G401 (cell line): ENCODE results near the gene C14orf180. TPM values are rescaled to one million over a fixed set of nuclear protein-coding genes. Genes with fewer than 3 reads are reported as not detected.
A peak's percentile ranks its signal among the peaks of the same experiment; 100 is the strongest.

Experiments
- DNase-seq: peaks from one replicate; pipeline ENCODE4 v3.0.0-alpha.2; 2015; ENCODE audit warnings: low spot score
- in situ Hi-C: cut with HindIII; loops from 2 replicates; pipeline ENCODE4 v1.10.0; 2016; ENCODE audit warnings: low sequenced_read_pairs, mixed read lengths
- total RNA-seq: library from RNA; depleted of rRNA; stranded (reverse); fragments of >200 nt; shearing (Covaris generic); gene quantifications from 2 replicates; pipeline ENCODE4 v1.2.3, GENCODE V29; 2014

Gene C14orf180
- total RNA-seq, 1 experiment from 2014 or later, result not detected

DNA sequence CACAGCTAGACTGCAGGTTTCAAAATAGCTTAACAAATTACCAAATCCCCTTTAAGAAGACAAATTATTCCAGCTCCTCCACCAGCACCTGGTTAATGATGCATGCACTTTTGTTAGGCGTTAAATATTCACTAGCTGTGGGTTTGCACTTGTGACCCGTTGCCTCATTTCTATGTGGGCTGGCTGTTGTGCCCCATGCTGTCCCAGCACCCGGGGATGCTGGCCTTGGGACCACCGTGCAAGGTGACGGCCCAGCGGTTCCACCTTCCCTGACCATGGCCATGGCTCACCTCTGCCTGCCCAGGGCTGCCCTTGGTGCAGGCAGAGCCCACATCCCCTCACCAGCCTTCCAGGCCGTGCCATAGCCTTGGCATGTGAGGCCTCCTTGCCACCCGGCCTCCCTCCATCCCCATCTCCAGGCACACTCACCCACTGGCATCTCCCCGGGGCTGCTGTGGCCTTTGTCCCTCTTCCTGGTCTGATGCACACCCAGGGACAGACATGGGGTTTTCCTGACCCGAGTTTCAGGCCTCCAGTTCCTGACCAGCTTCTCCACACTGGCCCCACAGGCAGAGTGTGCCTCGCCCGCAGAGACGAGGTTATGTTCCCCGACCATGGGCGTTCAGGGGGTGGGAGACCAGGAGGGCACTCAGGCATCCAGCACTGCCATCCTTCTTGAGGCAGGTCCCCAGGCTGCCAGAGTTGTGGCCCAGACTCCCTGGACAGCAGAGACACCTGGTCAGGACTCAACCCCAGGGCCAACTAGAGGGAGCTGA is 20.3 kb upstream of the C14orf180 start:
- in situ Hi-C loops, result no loop called here
- no peak for DNase-seq

DNA sequence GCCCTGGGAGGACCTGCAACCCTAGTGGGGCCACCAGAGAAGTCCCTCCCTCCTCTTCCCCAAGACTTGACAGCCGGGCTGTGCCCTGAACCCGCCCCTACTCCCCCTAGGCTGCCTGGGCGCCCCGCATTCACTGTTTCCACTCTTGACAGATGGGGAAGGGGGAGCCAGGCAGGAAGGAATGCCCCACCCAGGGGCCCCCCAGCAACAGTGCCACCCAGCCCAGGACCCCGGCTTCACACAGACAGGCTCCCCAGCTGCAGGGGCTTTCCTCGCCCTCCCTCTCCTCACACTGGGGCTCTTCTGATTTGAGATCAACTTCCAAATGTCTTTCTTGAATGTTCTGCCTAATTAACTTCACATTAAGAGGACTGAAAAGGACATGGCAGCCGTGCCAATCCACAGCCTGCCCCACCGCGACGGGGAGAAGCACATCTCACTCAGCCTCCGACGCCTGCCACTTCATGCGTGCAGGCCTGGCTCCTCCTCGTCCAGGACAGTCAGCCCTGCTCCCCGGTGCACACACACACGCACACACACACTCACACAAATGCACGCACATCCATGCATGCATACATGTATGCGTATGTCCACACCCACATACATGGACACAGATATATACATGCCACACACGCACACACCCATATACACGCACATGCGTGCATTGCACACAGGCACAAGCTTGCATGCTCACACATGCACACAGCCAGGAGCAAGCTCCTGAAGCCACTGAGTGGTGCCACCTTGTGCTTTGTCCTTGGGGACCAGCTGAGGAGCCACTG is 19.6 kb upstream of the C14orf180 start:
- in situ Hi-C loops, result no loop called here
- DNase-seq, result no peak

DNA sequence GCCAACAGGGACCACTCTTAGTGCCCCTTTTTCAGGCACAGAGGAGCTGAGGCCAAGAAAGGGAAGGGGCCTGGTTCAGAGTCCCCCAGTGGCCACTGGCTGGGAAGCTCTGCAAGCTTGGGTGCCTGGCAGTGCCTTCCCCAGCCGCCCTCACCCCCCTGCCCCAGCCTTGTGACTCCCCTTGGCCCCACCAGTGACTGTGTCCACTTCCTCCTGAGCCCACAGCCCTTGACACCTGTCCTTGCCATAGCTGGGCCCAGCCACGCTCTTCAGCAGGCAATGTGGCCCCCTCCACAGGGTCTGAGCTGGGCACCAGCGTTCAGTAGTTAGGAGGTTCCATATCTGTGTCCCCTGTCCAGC is 19.0 kb upstream of the C14orf180 start:
- in situ Hi-C loops, result no loop called here
- DNase-seq, result no peak

DNA sequence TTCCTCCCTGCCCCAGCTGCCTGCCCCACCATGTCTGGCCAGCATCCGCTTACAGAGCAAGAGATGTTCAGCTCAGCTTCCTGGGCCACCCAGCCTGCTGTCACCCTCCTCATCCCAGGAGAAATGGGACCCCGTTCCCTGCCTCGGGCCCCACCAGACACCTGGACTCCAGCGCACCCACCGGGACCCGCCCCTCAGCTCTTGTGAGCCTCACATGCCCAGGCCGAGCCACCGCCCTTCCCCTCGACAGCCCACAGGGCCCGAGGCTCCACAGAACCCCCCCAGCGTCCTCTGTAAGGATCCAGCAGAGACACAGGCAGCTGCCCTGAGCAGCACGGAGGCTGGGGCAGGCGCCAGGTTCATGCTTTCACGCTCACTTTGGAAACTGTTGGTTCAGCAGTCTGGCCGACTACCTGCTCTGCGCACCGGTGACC is 18.4 kb upstream of the C14orf180 start:
- in situ Hi-C loops, result no loop called here
- no peak for DNase-seq

DNA sequence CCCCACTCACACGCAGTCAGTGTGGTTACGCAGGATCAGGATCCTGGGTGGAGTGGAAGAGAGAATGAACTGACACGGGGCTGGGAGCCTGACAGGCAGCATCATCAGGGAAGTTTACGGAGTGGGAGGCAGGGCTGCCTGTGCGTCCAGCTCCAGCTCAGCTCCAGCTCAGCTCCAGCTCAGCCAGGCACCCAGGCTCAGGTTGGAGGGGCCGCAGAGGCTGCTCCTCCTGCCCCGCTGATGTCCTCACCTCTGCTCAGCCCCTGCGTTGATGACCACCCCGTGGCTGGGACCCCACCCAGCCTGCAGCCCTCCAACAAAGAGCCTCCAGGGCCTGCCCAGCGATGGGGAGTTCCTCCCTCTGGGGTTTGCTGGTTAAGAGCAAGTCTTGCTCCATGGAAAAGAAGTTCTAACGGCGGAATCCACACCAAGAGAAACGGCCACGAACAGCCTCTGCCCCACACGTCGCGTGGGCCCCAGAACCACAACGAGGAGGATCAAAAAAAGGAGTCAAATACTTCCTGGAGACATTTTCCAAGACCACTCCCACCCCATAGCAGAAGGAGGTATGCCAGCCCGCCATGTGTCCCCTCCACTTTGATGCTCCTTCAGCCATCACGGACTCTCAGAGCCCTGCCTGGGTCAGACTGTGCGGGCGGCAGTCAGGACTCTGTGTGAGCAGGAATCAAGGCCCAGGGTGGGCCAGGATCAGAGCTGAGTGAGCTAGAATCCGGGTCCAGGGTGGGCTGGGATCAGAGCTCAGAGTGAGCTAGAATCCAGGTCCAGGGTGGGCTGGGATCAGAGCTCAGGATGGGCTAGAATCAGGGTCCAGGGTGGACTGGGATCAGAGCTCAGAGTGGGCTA is 17.7 kb upstream of the C14orf180 start:
- in situ Hi-C loops, result no loop called here
- DNase-seq, result no peak

DNA sequence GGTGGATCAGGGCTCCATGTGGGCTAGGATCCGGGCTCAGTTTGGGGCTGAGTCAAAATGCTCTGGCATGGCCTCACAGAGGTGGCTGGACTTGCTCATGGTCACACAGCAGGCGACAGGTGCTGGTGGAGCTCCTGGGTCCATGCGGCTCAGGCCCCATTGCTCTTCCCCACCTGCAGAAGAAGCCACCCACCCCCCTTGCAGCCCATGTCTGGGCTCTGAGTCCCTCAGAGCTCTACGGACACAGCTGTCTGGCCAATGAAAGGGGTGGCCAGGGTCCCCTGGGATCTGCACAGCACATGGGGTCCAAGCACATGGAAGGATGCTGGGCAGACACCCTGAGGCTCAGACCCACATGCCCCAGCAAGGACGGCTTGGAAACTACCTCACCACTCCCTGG is 17.0 kb upstream of the C14orf180 start:
- in situ Hi-C loops, result no loop called here
- no peak for DNase-seq

DNA sequence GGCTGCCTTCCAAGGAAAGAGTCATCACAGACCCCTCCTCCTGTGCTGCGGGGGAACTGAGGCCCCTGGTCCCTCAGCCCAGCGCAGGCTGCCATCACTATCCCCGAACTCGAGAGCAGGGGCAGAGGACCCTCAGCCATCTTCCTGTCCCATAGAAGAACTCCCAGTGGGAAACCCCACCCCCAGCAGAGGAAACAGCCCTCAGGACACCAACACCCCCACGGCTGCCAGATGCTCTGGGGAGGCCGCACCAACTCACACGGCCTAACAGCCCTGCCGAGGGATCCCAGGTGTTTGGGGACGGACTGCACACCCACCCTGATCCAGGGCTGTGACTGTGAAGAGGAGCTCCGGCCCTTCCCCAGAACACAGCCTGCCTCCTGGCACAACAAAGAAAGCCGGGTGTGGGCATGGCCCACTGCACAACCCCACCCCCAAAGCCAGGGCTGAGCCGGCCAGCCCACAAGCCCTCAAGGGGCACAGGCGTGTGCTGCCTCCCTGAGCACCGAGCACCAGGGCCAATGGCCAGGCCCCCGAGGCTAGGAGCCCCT is 16.3 kb upstream of the C14orf180 start:
- no peak for DNase-seq
- in situ Hi-C loops, result no loop called here

DNA sequence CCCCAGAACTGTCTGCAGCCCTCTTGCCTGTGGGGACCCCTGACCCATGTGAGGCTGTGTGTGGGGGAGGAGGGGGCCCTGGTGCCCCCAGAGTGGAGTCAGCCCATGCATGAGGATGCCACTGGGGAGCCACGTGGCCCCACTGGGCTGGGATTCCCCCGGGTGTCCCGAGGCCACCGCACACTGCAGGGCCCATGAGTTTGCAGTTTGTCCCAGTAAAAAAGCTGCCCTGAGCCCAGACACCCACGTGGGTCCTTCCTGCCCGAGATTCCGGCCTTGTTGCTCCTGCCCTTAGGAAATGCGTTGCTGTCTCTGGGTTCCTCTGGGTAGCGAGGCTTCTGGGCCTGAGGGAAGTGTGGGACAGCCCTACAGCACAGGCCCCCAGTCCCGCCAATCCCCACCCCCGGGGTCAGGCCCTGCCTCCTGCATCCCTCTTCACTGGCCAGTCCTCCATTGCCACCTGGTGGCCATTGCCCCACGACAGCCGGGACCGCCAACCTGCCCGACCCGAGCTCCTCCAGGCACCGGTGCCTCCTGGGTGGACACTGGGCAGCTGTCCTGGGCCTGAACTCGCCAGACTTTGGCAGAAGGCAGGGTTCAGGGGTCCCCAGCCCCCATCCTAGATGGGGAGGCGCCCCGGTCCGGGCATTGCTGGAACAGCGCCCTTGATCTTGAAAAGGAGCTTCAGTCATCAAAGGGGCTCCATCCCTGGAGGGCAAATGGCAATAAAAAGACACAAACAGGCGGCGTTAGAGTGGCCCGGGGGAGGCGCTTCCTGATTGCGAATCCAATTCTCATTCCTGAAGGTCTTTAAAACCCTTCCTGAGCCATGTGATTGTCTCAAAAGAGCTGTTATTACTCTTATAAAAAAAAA is 15.6 kb upstream of the C14orf180 start:
- DNase-seq, result peak; percentile 65
- in situ Hi-C loops, result no loop called here

DNA sequence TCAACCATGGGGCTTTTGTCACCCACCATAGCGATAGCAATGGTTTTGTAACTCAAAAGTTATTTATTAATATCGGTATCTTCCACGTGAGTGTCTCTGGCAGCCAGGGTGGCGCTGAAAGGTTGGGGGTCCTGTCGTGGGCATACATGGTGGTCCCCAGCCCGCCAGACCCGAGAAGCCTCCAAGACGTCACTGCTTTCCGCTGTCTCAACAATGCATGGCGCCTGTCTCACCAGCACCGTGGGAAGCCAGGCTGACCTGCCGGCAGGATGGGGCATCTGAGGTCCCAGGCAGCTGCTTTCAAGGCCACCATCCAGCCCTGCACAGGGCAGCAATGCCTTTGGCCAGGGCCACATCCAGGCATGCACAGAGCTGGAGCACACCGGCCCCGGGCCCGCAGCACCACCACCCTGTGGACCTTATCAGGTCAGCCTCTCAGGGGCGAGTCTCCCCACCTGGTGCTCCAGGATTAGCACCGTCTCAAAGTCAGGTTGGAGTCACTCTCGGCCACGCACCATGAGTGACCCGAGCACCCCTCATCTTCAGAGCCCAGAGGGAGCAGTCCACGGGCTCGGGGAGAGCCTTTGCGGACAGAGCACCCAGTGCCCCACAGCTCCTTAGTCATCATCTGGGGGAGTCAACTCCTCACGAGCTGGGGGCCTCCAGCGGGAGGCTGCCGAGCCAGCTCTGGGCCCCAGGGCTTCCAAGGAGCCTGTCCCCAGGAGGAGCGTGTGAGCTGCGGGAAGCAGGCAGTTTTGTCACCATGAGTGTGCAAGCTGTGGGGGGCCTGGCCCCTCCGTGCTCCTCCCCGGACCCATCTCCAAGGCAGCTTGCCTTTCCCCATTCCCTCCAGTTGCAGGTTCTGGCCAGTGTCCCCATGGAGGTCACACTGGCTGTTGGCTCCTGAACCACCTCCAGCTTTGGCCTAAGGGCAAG is 14.6 kb upstream of the C14orf180 start:
- in situ Hi-C loops, result no loop called here
- no peak for DNase-seq

DNA sequence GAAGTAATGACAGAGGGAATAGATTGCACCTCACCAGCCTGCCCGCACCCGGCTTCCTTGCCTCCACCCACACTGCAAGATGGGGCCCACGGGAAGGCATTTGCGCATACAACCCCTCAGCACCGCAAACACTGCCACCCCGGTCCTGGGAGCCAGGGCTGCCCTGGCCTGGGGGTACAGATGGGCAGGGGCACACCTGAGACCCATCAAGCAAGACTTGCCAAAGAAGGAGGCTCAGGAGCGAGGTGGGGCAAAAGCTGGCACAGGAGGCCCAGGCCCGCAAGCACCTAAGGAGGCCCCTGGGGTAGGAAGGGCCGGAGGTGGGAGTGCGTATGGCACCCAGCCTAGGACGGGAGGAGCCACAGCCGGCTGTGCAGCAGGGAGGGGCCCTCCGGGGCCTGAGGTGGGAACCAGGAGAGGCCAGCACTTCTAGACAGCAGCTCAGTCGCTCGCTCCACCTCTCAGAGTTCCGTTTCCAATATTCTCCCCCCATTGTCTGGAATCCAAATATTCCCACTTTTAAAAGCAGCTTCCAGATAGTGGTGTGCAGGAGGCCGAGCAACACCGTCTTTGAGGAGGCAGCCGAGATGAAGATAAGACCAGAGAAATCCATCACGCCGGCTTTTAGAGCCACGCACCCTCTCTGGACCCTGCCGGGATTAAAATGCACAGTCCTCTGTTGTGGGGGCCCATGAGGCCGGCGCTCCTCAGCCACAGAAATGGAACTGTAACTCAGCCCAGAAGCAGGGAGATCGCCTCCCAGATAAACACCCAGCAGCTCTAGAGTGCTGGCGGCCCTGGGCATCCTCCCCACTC is 12.2 kb upstream of the C14orf180 start:
- in situ Hi-C loops, result no loop called here
- no peak for DNase-seq

DNA sequence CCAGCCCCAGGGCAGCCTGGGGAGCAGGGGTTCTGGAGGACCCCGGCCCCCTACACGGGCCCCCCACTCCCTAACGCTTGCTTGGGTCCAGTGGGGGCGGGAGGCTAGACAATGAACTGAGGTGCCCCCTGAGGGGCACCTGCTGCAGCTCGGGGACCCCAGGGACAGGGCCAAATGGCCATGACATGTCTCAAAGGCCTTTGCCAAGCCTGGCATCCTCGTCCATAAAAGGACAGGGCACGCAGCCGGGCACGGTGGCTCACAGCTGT is 11.7 kb upstream of the C14orf180 start:
- no peak for DNase-seq
- in situ Hi-C loops, result no loop called here

DNA sequence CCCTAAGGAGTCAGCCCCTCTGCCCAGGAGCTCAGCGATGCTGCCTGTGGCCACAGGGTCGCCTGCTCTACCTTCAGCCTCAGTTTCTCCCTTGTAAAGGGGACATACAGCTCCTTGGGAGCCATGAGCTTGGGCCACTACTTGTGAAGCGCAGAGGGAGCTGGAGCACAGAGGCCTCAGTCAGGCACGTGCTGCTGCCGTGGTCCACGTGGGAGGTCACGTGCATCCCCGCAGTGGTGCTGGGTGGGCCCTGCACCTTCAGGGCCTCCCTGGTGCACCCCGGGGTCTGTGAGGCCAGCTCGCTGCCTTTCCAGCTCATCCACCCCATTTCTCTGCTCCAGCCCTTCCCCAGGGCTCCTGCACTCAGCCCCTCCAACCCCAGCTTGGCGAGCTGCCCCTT is 10.9 kb upstream of the C14orf180 start:
- in situ Hi-C loops, result no loop called here
- DNase-seq, result no peak

DNA sequence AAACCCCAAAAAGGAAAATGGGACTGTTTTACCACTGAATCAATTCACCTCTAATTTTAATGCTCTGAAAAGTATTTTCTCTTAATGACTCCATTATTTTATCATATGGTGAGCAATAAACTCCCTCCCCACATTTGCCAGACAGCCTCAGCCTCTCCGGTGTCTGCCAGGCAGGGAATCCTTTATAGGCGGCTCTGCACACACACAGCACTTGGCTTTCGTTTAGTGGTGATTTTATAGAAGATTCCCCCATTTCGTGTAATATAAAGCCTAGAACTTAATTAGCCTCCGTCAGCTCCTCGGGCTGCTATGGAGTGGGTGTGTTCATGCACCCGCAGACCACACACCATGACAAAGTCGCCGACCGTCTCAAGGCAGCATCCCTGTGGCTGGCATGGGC is 10.1 kb upstream of the C14orf180 start:
- DNase-seq, result no peak
- in situ Hi-C loops, result no loop called here

DNA sequence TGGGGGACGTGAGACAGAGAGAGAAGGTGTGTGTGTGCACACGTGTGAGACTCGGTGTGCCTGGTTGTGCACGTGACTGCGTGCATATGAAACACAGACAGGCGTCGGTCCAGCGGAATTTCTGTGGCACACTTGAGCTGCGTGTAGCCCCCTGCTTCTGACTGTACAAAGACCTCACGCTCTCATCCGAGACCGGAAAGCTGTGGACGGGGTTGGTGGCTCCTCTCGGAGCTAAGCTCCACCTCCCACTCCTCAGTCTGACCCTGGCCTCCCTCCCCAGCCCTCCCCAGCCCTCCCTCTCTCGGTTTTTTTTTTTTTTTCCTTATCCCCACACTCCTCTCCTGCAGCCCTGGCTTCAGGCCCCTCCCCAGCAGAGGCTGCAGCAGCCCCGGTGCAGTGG is 8.3 kb upstream of the C14orf180 start:
- no peak for DNase-seq
- in situ Hi-C loops, result no loop called here

DNA sequence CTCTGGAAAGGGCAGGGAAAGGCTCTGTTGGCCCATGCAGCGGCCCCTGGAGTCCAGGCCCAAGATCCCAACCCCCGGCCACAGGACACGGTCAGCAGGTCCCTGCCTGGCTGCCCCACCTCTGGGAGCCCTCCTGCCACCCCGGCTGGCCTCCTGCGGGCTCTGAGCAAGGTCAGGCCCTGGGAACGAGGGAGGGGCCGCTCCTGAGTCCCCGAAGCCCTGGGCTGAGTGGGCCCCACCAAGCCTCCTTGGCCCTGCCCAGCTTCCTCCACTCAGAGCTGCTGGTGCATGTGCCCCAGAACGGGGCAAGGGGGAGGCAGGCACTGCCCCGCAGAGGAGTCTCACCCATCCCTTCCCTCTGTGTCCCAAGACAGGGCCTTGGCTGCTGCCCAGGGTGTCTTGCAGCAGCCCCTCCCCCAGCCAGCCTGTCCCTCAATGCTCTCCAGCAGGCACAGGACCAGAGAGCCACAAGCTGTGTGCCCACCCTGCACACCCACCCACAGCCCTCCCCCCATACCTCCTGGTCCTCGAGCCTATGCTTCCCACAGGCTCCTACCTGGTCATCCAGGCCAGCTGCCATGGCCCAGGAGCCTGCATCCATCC is 7.4 kb upstream of the C14orf180 start:
- no peak for DNase-seq
- in situ Hi-C loops, result no loop called here

DNA sequence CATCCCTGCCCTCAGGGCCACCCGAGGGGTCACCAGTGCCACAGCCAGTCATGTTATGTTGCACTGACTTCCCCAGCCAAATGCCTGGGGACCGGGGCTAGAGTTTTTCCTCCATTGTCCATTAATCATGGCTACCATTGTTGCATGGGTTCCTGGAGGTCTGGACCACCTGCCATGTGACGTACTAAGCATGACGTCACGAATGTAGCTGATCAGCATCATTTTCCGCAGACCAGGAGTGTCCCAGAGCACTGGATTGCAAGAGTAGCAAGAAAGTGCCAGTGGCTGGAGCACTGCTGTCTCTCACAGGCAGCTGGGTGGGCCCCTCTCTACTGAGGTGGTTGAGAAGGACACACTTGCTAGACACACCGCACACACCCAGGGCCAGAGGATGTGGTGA is 6.9 kb upstream of the C14orf180 start:
- DNase-seq, result no peak
- in situ Hi-C loops, result no loop called here

DNA sequence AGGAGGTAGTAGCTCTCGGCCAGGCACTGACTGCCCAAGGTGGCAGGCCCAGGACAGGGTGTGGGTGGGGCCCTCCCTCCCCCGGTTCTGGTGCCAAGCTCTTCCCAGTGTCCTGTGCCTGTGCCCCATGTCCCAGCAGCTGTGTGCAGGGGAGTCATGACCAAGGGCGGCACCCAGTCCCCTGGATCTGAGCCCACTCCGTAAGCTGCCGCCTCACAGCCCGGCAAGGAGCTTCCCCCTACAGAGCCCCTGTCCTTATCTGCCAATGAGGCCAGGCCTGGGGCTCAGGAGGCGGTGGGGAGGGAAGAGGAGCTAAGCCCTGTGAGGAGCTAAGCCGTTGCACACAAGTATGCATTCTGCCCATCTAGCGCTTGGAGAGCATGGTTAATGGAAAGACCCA is 5.6 kb upstream of the C14orf180 start:
- in situ Hi-C loops, result no loop called here
- DNase-seq, result no peak
